Neuron (in vitro differentiated cells): ENCODE data around the gene SH3BGR.

Source experiments
- H2AFZ ChIP-seq: one replicate; pipeline ENCODE4 v1.6.1; 2013; ENCODE audit warnings: low read depth, mild to moderate bottlenecking, inconsistent platforms, low read length, moderate library complexity
- H3K27me3 ChIP-seq: one replicate; pipeline ENCODE4 v1.6.1; 2013; ENCODE audit warnings: low read length; ENCODE audit not compliant: insufficient read depth
- H3K36me3 ChIP-seq: one replicate; pipeline ENCODE4 v1.6.1; 2013; ENCODE audit warnings: low read length; ENCODE audit not compliant: insufficient read depth
- H3K4me1 ChIP-seq: one replicate; pipeline ENCODE4 v1.6.1; 2013; ENCODE audit warnings: low read length; ENCODE audit not compliant: insufficient read depth
- H3K4me3 ChIP-seq: 2 replicates; pipeline ENCODE4 v1.5.1; 2013; ENCODE audit warnings: mild to moderate bottlenecking, low read length, moderate library complexity
- H3K9me3 ChIP-seq: one replicate; pipeline ENCODE4 v1.6.1; 2013; ENCODE audit warnings: low read length

Gene SH3BGR

DNA sequence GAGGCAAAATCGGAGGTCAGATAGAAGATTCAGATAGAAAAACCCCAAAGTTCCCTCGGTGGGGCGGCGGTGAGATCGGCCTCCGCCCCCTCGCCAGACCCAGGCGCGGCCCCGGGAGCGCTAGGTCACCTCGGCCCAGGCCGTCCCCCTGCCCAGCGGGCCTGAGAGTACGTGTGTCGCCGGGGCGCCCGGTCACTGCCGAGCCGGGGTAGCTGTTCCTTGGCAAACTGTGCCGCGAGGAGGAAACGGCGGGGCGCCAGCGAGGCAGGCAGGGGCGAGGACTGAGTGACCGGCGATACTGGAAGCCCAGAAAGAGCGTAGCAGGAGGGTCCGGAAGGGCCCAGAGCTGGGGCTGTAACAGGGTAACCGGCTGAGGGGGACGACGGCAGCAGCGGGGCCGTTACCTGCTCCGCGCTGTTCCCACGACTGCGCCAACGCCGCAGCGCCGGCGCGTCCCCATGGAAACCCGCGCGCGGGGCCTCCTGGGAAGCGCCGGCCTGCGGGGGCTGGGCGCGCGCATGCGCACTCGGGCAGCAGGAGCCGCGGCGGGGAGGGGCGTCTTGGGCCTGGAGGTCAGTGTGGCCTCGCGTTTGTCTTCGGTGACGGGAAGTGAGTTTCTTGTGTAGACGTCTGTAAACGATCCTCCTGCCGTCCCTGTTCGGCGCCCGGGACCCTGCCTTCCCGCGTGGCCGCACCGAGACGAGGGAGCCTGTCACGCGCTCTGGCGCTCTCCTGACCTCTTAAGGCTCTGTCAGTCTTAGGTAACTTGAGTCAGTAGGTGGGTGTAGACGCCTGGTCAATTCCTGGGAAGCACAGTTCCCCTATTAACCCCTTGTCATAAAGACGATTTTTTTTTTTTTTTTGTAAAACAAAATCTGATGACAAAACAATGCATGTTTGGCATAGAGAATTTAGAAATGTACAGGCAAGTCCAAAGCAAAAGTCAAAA is 6.2 kb upstream of the SH3BGR start, which contains the start of gene LCA5L:
Gene LCA5L (minus strand): TSS at position 458 of the 949 bp plus-strand sequence. CDS start 17,285 bp downstream, outside the sequence.
- no peaks in the 10 kb centered on the region for H3K36me3 ChIP-seq
- H2AFZ ChIP-seq: peak within 1 kb of the TSS; percentile 88
- peak within 1 kb of the TSS; percentile 60 for H3K4me3 ChIP-seq
- H3K27me3 ChIP-seq: no peaks in the 10 kb centered on the region
- no peaks in the 10 kb centered on the region for H3K9me3 ChIP-seq
- peaks cover 12% of the 10 kb centered on the region for H3K4me1 ChIP-seq

DNA sequence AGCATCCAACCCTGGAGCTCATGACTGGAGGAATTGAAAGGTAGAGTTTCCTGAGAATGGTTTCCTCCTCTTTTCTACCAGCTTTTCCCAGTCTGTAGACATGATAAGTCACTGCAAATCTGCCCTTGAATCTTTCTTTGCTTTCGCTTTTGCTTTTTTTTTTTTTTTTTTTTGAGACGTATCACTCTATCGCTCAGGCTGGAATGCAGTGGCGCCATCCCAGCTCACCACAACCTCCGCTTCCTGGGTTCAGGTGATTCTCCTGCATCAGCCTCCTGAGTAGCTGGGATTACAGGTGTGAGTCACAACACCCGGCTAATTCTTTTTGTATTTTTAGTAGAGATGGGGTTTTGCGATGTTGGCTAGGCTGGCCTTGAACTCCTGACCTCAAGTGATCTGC is 4.5 kb upstream of the SH3BGR start:
- Histone ChIP-seq H2AFZ (no peak overlapping the region), H3K4me3 (no peak overlapping the region), H3K9me3 (no peaks in the 10 kb centered on the region), H3K36me3 (no peaks in the 10 kb centered on the region), H3K4me1 (peaks cover 17% of the 10 kb centered on the region), H3K27me3 (no peaks in the 10 kb centered on the region)

DNA sequence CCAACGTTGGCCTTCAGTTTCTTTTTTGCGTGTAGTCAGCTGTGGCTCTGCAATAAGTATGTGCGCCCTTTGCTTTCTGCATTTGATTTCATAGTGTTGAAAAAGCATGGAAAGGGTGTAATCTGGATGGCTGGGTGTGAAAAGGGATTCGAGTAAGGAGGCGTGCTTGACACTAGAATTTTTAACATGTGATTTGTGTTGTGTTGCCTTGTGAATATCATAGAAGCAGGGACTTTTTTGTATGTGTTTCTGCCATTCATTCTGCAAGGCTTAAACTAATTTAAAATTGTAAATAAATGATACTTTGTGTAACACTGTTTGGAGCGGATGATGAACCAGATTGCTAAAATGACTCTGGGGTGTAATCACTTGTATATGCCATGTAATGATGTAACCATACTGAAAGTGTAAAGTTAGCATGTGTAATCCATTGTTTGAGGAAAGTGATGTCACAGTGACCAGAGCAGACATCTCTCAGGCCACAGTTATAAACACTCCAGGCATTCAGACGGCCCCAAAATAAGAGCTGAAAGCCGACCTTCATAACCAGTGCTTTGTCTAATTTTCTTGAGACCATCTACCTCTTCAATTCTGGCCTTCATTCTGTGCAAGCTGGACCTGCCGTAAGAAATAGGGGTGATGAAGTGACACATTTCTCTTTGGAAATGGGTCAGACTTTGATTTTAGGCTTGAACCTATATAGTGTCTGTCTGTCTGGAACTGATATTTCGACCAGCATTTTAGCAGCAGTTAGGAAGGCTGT is 618 bp downstream of the SH3BGR start:
- Histone ChIP-seq H3K36me3 (no peaks in the 10 kb centered on the region), H3K27me3 (no peaks in the 10 kb centered on the region), H3K4me1 (peaks cover 10% of the 10 kb centered on the region), H2AFZ (no peak overlapping the region), H3K9me3 (no peaks in the 10 kb centered on the region), H3K4me3 (no peak overlapping the region)

DNA sequence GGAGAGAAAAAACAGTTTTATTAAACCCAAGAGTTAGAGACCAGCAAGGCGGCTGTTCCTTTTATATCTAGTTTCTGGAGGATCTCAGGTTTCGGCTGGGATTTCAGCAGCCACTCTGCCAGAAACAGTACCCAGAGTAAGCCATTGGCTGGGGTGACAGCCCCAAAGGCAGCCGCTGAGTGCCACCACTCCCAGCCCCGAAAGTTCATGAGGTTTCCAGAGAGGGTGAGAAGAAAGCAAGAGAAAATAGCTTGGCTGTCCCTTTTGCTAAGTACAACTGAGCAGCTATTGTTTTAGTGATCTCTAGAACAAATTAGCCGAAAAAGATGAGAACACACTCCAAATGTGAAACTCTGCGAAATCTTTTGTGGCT is 1.2 kb downstream of the SH3BGR start:
- Histone ChIP-seq H3K36me3 (no peaks in the 10 kb centered on the region), H2AFZ (no peak overlapping the region), H3K9me3 (no peaks in the 10 kb centered on the region), H3K4me1 (peaks cover 10% of the 10 kb centered on the region), H3K27me3 (no peaks in the 10 kb centered on the region), H3K4me3 (no peak overlapping the region)

DNA sequence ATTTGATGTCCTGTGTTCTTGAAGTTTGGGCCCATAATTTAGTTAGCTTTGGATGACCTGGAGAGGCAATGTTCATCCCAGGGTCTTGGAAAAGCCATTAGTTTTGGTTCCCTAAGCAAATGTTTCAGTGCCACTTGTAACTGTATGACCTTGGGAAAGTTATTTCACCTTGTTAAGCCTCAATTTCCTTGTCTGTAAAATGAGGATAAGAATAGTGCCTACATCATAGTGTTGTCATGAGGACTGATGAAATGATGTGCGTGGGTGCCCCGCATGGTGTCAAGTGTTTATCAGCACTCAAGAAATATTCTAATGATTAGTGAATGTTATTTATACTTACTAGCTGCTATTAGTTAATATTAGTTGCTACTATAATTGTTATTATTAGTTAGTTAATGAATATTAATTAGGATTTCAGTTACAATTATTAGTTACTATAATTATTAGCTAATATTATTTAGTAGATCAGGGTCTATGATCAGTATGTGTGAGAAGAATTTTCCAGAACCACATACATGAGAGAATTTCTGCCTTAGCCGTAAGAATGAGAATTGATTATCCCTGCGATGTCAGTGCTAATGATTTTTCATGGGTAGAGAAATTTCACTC is 1.9 kb downstream of the SH3BGR start:
- Histone ChIP-seq H3K9me3 (no peaks in the 10 kb centered on the region), H3K27me3 (no peaks in the 10 kb centered on the region), H3K4me1 (peaks cover 10% of the 10 kb centered on the region), H2AFZ (no peak overlapping the region), H3K4me3 (no peak overlapping the region), H3K36me3 (no peaks in the 10 kb centered on the region)

DNA sequence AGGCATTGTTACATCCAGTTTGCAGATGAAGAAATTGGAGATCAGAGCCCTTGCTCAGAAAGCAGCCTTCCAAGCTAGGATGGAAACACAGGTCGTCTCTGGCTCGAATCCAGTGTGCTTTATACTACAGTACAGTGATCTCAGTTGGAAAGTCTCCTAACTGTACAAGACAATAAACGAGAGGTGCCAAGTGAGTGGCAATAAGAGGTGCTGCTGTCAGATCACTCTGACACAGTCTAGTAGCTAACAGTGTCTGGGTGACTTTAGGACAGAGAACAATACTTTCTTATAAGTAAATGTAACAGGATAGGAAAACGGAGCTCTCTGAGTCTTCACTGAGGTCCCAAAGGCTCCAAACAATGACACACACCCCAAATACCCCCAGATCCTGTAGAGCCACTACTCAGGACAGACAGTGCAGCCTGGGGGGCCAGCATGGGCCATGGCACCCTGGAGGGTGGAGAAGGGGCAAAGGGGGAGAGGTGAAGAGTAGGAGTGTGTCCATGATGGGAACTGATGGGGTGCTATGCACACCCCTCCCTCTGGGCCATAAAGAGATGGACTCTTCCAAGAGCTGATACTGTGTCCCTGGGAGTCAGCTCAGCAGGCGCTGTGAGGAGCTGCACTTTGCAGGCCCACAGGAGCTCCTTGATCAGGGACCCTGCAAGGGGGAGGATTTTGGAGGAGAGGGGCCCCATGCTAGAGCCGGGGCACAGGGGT is 3.3 kb downstream of the SH3BGR start:
- H3K9me3 ChIP-seq: no peaks in the 10 kb centered on the region
- H3K36me3 ChIP-seq: no peaks in the 10 kb centered on the region
- H3K4me1 ChIP-seq: peaks cover 10% of the 10 kb centered on the region
- no peak overlapping the region for H3K4me3 ChIP-seq
- H2AFZ ChIP-seq: no peak overlapping the region
- H3K27me3 ChIP-seq: no peaks in the 10 kb centered on the region

DNA sequence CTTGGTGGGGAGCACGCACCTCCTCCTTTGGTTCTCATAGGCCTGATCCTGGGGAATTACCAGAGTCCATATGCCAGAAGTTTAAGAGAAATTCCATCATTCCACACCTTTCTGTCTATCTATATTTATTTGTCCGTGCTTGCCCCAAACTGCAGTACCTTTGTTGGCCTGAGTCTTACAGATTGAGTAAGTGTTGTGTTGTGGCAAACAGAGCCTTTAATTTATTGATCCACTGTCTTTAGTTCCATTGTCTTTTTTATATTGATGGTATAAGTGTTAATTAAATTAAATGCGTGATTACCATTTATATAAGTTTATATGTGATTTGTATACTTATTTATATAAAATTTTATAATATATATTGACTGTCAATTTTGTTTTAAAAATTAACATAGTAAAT is 4.9 kb downstream of the SH3BGR start:
- Histone ChIP-seq H2AFZ (no peak overlapping the region), H3K27me3 (no peaks in the 10 kb centered on the region), H3K4me1 (peaks cover 5% of the 10 kb centered on the region), H3K9me3 (no peaks in the 10 kb centered on the region), H3K4me3 (no peak overlapping the region), H3K36me3 (no peaks in the 10 kb centered on the region)

DNA sequence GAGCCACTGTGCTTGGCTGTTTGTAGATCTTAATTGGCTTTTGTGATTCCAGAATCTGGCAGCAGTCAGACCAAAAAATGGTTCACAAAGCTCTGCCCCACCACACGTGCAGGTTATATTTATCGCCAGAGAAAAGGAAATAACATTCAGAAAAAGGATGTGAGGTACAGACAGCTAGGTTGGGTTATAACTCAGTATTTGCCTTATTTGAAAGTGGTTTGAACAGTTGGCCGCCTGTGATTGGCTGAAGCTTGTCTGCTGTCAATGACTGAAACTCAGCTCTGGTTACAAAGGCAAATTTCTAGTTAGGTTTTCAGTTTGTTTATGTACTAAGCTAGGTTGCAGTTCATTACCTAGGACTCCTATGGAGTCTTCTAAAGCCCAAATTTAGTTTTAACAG is 9.6 kb downstream of the SH3BGR start:
- Histone ChIP-seq H2AFZ (no peak overlapping the region), H3K4me1 (no peaks in the 10 kb centered on the region), H3K36me3 (no peaks in the 10 kb centered on the region), H3K9me3 (no peaks in the 10 kb centered on the region), H3K27me3 (no peaks in the 10 kb centered on the region), H3K4me3 (no peak overlapping the region)

DNA sequence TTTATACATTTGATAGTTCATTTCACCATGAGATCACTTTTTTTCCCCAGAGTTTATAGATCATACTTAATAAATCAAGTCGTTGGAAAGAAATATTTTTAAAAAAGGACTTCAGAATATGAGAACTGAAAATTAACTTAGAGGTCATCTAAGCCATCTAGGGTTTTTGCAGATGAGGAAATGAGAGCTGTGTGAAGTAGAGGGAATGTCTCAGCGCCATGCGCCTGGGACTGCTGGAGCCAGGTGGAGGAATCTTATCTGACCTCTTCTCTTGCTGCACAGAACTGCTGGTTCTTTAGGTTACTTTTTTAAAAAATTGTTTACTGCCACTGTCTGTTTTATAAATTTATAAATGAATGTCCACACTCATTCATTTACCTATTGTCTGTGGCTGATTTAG is 11.5 kb downstream of the SH3BGR start:
- no peaks in the 10 kb centered on the region for H3K4me1 ChIP-seq
- H3K4me3 ChIP-seq: no peak overlapping the region
- H3K36me3 ChIP-seq: no peaks in the 10 kb centered on the region
- H3K9me3 ChIP-seq: no peaks in the 10 kb centered on the region
- H3K27me3 ChIP-seq: no peaks in the 10 kb centered on the region
- H2AFZ ChIP-seq: no peak overlapping the region

DNA sequence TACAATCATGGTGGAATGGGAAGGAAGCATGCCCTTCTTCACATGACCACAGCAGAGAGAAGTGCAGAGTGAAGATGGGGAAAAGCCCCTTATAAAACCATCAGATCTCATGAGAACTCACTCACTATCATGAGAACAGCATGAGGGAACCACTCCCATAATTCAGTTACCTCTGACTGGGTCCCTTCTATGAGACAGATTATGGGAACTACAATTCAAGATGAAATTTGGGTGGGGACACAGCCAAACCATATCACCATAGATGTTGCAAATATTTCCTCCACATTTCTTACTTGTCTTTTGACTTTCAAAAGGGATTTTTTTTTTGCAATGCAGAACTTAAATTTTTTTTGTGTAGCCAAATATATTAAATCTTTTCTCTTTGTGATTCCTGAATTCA is 14.8 kb downstream of the SH3BGR start:
- Histone ChIP-seq H2AFZ (no peak overlapping the region), H3K9me3 (no peaks in the 10 kb centered on the region), H3K36me3 (no peaks in the 10 kb centered on the region), H3K4me3 (no peak overlapping the region), H3K4me1 (no peaks in the 10 kb centered on the region), H3K27me3 (no peaks in the 10 kb centered on the region)

DNA sequence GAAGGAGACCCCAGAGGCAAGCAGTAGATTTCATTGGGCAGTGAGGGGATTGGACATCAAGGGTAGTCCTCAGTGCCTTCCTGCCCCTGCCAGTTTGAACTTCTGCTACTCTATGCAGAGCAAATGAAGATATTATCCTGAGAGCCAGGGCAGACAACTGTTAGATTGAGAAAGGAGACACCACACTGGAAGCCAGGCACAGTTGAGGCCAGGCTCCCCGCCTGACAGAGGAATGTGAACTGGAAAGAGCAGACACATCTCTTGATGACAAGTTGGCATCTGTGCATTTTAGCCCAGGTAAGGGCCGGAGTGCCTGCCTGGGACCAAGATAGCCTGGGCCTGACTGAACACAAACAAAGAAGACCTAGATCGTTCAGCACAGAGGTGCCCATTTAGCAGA is 16.0 kb downstream of the SH3BGR start:
- Histone ChIP-seq H3K4me1 (no peaks in the 10 kb centered on the region), H3K27me3 (no peaks in the 10 kb centered on the region), H3K4me3 (no peak overlapping the region), H3K9me3 (no peaks in the 10 kb centered on the region), H3K36me3 (no peaks in the 10 kb centered on the region), H2AFZ (no peak overlapping the region)

DNA sequence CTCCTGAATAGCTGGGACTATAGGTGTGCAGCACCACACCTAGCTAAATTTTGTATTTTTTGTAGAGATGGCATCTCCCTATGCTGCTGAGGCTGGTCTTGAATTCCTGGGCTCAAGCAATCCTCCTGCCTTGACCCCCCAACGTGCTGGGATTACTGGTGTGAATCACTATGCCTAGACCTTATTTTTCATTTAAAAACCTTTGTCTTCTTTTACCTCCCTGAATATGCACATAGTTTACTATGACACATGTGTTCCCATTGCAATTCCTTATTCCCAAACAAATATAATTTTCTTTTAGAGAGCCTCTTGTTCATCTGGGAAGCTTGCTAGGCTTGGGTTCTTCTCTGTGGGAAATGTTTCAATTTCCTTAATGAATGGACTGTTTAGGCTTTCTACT is 16.8 kb downstream of the SH3BGR start:
- no peaks in the 10 kb centered on the region for H3K36me3 ChIP-seq
- no peaks in the 10 kb centered on the region for H3K27me3 ChIP-seq
- H3K9me3 ChIP-seq: no peaks in the 10 kb centered on the region
- H2AFZ ChIP-seq: no peak overlapping the region
- no peaks in the 10 kb centered on the region for H3K4me1 ChIP-seq
- H3K4me3 ChIP-seq: no peak overlapping the region
